ENCODE data around the gene NAA80.
"Not testable (repeated sequence)": the region's sequence is repeated elsewhere in the genome, so short reads cannot be mapped to it uniquely, and the experiment has no call there.

NAA80 gene

DNA sequence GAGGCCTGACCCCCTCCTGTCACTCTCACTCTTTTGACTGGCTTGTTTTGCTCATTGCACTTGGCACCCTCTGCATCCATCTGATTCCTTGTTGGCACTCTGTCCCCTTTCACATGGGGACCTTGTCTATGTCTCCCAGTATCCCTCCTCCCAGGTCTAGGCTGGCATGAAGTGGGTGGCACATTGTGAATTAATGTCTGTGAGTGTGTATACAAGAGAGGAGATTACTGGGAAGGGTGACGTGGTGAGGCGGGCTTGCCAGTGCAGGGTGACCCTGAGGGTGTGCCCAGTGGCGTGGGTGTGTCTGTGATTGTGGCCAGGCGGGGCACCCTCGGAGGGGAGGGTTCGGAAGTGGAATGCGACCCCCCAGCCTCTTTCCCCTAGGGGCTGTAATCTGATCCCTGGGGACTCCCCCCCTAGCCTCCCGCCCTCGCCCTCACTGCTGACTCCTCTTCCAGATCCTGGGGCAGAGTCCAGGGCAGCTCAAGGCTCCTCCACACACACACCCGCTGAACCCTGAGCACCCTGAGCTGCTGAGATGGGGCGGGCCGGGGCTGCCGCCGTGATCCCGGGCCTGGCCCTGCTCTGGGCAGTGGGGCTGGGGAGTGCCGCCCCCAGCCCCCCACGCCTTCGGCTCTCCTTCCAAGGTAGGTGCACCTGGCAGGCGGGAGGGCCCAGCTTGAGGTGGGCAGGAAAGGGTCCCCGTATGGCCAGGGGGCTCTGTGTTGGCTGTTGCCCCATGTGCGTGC is 30.3 kb downstream of the NAA80 start, which contains the start of gene SEMA3B:
TSS of gene SEMA3B (plus strand) at position 445 of the 749 bp plus-strand sequence. CDS start at position 539, 94 bp downstream.
- DNase-seq = no peak

DNA sequence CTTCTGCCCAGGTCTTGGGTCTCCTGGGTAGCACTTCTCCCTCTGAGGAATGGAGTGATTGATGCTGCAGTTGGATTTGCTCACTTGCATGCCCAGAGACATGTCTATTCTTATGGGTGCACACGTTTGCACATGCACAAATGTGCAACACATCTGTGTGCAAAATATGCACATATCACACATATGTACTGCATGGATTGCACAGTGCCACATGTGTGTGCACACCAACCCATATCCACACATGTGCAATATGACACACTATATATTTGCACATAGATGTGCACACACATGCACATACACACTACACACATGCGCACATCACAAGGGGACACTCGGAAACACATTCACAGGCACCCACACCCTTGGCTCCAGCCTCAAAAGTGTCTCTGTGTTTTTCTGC is 30.9 kb downstream of the NAA80 start:
- DNase-seq = no peak

DNA sequence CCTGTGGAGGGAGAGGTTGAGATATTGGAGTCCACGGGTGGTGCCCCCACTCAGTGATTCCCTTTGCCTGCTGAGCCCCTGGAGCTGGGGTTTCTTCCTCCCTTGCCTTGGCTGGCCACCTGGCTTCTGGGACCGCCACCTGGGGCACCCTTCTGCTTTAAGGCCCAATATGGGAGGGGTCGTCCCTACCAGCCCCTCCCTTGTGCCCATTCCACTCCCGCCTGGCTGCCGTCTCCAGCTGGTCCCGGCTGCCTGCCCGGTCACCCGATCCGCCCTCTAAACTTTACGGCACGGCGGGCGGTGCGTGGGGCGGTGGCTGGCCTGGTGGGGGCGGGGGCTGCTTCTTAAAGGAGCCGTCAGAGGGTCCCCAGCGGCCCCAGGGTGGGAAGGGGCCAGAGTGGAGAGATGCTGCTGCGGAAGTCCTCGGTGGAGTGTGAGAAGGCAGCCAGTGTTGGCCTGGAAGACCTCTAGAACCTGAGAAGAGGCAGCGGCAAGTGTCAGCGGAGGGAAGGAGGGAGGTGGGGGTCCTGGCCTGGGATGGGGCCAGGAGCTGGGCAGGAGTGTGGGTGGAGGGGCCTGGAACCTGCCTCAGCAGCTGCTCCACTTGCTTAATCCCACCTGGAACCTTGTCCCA is 31.8 kb downstream of the NAA80 start:
- DNase-seq = no peak

DNA sequence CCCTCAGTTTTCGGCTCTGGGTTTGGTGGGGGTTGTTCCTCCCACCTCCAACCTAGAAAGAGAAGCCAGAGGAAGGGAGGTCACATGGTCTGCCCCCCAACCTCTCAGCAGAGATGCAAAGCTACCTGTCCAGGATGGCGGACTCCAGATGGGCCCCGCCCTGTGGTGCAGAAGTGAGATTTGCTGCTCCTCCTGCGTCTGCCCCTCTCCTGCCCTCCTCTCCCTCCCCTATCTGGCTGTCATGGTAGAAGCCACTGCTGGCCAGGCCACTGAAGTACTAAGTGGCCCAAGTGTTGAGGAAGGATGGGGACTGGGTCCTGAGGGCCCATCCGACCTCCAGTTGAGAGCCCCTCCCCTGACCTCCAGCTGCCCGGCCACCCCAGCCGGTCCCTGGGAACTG is 32.4 kb downstream of the NAA80 start:
- no peak for DNase-seq

DNA sequence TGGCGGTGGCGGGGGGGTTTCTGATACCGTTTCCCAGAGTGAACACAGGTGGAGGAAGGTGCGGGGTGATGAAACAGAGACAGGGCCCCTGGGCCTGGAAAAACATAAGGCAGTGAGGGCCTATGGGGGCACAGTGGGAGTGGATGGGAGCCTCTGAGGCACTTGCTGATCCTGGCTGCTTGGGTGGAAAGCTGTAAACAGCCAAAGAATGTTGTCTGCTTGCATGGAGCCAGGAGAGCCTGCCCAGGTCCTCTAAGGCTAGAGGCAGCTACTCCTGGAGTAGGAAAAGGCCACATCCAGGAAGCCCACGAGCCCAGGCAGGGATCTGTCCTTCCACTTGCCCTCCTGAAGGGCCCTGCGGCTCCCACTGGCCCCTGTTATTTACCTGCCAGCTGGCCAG is 33.2 kb downstream of the NAA80 start:
- no peak for DNase-seq

DNA sequence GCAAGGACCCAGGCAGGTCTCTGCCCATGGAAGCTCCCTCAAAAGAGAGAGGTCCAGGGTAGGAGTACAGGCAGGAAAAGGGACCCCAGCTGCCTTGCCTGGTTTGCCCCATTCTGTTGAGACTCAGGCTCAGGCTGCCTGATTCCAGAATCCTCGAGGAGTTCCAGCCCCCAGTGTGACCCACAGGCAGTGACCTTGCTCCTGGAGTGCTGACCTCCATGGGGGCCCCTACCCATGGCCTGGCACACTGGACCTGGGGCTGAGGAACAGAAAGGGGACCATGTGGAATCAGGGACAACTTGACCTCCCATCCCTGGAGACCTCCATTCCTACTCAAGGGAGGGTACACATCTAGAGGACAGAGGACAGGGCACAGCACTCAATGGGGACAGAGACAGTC is 33.6 kb downstream of the NAA80 start:
- DNase-seq = no peak

DNA sequence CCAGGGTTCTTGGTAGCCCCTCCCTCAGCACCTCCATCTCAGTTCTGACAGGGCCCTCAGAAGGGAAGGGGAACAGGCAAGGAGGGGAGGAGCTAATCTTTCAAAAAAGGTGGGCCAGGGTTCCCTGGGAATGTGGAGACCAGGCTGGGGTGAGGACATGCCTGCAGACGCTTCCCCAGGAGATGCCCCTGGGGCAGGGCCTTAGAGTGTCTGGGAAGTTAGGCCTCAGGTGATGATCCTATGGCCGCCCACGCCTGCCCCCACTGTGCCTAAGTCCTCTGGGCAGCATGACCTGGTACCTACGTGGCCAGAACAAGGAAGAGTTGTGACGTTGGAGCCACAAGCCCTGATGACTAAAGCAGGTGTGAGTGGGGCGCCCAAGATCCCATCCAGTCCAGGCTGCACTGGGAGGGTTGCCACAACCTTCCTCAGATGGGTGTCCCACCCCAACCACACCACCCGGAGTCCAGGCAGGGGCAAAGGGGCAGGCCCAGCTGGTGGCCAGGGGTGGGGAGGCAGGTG is 34.2 kb downstream of the NAA80 start:
- no peak for DNase-seq

DNA sequence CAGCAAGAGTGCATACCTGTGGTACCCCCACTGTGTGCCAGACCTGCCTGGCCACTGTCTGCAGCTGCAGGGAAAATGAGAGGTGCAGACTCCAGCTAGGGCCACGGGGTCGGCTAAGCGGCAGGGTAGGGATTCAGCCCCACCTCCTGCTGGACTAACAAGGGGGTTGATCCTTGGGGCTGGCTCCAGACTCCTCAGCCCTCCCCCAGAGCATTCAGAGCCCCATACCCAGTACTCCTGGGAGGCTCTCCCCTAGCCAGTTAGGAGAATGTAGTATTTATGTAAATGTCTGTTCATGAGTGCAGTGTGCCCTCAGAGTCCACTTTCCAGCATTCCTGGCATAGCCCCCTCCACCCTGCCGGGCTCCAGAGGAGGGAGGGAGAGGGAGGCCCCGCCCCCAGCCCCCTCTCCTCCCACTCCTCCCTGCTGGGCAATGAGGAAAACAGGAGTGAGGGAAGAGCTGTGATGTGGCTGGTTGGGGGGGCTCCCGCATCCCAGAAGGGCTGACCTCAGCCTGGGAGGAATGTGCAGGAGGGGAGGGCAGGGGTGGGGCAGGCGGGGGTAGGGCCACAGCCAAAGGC is 34.7 kb downstream of the NAA80 start:
- DNase-seq = no peak

DNA sequence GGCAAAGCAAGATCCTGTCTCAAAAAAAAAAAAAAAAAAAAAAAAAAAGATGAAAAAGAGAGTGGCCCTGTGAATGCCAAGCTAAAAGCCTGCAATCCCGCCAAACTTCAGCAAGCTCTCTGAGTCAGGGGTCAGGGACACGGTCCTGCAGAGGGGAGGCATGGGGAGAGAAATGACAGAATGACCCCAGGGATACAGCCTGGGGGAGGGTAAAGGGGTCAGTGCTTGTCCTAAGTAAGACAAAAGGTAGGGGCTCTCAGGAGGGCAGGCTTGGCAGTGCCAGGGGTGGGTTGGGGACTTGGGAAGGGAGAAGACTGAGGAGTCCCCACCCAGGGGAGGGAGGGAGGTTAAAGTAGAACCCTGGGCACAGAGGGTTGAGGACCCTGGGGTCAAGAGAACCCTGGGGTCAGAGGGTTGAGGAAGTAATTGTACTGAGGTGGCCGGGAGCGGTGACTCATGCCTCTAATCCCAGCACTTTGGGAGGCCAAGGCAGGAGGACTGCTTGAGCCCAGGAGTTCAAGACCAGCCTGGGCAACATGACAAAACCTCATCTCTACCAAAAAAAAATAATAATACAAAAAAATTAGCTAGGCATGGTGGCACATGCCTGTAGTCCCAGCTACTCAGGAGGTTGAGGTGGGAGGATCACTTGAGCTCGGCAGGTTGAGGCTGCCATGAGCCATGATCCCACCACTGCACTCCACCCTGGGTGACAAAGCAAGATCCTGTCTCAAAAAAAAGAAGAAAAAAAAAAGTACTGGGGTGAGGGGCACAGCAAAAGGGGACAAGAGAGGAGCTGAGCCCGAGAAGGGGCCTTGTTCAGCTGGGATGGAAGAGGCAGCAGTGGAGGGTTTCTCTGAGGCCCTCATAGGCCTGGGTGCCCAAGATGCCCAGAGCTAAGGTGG is 35.5 kb downstream of the NAA80 start:
- DNase-seq = no peak

DNA sequence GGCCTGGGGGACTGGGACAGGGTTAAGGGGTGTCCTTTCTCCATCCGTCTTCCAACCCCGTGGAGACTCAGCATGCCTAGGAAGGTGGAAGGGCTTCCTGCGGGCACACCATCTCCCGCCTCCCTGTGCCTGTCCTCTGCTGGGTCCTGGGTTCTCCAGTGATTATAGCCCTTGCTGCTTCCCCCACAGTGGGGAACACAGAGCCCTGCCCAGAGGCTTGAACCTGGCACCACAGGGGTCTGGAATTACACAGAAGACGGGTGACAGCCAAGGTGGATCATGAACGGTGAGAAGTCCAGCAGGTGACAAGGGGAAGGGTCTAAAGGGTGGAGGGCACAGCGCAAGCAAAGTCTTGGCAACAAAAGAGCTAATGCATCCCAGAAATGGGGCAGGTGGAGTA is 36.4 kb downstream of the NAA80 start:
- no peak for DNase-seq

DNA sequence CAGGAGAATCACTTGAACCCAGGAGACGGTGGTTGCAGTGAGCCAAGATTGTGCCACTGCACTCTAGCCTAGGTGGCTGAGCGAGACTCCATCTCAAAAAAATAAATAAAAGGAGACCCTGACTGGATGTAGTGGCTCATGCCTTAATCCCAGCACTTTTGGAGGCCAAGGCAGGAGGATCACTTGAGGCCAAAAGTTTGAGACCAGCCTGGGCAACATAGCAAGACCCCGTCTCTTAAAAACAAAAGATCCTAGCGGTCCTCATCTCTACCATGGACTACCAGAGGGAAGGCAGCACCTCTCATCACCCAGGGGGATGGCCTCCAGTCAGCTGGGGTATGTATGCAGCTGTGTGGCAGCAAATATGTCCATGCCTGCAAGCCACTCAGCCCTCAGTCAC is 37.0 kb downstream of the NAA80 start:
- not testable (repeated sequence) for DNase-seq

DNA sequence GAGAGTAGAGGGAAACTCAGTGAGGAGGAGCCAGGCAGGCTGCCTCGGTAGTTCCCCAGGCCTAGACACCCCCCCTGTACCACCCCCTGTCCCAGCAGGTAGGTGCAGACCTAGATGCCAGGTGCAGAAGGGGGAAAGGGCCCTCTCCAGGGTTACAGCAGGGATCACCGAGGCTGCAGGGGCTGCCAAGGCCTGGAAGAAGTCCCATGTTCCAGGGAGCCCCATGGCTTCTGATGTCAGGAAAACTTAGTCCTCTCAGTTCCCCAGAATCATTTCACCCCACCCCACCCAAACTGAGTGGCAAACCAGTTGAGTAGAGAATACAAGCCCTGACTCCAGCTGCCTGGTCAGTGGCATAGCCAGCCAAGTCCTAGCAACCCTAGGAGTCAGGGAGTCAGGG is 37.7 kb downstream of the NAA80 start:
- DNase-seq = no peak

DNA sequence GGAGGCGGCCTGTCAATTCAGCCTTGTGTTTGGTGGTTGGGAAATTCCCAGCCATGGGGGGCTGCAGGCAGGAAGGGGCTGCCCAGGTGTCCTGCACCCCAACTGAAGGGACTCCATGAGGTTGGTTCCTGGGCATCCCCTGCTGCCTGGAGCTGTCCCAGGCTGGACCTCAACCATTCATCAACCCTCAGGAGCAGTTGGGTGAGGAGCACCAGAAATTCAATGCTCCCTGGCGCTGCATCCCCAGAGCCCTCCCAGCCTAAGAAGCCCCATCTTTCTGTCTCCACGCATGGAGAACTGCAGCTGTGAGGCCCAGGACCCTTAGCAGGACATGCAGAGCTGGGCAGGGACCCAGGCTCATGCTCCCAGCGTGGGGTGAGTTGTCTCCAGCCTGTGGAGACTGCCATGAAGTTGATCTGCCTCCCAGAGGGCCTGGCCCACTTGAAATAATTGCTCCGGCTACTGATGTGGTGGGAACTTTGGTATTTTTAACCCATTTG is 38.2 kb downstream of the NAA80 start:
- DNase-seq = no peak

DNA sequence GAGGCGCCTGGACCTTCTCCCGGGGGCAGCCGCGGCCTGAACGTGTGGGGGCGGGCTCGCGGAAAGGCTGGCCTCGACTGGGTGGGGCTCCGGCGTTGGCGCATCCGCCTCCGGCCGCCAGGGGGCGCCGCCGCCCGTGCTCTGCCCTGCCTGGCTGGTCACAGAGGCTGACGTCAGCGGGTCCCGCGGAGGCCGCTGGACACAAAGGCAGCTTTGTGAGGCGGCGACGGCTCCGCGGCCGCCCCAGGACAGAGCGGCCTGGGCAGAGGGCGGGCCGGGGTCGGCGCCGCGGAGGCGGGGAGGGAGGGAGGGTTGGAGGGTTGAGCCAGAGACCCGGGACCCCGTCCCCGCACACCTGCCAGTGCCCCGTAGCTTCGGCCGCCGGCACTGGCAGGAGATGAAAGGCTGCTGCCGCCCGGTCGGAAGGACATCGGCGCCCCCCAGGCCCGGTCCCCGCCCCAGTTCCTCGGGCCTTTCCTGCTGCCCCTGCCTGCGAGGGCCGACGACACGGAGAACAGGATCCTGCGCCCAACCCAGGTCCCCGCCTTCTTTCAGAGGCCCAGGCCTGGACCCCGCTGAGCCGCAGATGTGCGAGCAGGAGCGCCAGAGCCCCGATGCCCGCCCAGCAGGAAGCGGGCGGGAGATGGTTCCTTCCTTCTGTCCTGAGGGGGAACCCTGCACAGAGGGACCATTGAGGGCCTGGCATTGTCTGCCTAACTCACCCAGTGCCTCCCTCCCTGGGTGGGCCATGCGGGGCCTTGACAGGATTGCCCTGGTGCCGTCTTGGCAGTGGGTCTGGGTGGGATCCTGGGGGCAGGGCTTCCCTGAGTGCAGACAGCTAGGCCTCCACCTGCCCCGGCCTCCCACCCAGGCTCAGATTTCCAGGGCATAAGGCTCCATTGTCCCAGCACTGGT is 38.9 kb downstream of the NAA80 start:
- peak; percentile 86 for DNase-seq

DNA sequence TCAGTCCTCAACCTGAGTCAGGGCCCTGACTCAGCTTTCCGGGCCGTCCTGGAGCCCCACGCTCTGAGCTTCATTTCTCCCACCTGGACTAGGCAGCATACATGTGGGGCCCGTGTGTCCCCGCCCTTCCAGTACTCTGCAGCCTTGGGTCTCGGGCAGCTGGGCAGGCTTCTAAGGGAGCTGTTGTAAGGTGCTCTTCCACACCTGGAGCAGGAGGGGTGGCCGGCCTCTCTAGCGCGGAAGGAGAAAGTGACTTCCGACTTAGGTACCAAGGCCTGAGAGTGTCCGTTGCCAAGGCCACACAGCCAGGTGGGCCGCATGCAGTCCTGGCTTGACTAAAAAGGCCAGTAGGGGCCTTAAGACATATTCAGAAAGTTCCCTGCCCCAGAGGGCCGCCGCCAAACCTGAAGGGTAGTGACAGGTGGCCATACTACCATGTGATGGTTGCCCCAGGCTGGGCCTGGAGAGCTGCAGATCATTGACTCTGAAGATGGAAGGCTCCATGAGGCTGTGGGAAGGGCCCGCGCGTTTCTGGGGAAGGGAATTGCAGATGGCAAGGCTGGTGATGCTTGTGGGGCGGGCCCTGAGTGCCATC is 39.7 kb downstream of the NAA80 start:
- no peak for DNase-seq

DNA sequence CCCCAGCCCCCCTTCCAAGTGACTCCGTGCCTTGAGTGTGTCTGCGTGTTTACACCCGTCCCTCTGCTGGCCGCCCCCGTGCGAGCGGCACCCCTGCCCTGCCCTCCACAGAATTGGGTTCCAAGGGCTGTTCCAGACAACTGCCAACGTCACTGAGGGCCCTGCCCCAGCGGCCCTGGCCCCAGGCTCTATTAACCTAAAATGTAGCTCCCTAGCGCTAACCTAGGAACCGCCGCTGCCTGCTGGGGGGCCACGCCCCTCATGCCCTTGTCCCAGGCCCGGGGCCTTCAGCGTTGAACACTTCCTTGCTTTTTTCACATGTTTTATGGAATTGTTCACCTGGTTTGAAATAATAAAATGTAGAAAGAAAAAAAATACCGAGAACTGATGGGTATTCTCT is 40.2 kb downstream of the NAA80 start:
- DNase-seq = peak; percentile 16

DNA sequence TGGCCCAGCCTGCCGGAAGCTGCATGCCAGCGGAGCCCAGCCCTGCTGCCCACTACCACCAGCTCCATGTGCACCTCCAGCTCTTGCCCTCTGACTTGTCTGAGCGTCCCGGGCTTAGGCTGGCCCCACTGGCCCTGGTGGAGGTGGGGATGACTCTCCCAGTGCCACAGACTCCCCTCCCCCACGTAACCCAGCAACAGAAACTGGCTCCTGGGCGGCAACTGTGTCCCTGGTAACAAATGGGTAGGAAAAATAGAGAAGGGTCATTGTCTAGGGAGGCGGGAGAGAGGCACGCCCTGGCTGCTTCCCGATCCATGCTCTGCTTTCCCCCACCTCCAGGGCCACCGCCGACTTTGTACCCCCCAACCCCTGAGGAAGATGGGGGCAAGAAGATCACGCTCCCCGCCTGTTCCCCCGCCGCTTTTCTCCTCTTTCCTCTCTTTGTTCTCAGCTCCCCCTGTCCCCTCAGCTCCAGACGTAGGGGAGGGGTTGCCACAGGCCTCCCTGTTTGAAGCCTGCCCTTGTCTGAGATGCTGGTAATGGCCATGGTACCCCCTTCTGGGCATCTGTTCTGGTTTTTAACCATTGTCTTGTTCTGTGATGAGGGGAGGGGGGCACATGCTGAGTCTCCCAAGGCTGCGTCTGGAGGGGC is 41.0 kb downstream of the NAA80 start:
- no peak for DNase-seq

DNA sequence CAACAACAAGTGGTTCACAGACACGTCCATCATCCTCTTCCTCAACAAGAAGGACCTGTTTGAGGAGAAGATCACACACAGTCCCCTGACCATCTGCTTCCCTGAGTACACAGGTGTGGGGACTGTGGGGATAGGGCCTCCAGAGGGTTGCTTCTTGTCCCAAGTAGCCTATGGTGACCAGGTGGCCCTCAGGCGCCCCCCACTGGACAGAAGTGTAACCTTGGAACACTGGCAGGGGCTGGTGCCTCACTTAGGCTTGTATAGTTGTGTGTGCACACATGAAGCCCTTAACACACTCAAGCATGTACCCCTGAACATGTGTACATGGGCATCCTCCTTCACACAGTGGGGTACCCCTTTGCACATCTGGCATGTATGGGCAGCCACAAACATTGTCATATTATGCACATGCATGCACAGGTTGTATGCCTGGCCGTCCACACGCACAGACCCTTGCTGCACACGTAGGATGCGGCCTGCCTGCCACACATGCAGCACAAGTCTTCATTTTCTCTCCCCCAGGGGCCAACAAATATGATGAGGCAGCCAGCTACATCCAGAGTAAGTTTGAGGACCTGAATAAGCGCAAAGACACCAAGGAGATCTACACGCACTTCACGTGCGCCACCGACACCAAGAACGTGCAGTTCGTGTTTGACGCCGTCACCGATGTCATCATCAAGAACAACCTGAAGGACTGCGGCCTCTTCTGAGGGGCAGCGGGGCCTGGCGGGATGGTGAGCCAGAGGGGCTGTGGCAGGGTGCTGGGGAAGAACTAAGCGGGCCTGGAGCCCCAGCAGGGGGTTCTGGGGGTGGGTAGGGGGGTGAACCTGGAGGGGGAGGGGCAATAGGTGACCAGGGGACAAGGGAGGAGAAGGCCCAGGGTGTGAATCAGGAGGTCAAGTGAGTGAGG is 42.0 kb downstream of the NAA80 start:
- DNase-seq = peak; percentile 43

DNA sequence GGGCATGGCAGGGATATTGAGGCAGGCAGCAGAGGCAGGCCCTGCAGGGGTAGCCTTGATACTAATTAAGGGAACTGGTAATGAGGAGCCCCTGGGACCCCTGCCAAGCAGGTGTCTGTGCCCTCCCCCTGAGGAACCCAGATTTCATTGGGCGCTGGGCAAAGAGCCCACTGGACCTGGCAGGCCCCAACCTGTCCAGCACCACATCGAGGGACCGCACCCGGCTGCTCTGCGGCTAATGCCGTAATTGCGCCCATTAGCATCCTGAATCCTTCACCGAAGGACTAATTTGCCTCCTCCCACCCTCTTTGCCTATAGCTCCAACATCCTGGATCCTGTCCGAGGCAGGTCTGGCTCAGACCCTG is 44.0 kb downstream of the NAA80 start:
- DNase-seq = no peak
